Stimulated activated CD4-positive, alpha-beta T cell treated with anti-CD3 and anti-CD28 coated beads, Interleukin-12 subunit alpha, Interleukin-12 subunit beta, amount 100 ng/mL, for 24 hours (primary cell): ENCODE measurements around the gene PROKR1.
"Not testable (repeated sequence)": the region's sequence is repeated elsewhere in the genome, so short reads cannot be mapped to it uniquely, and the experiment has no call there.

ENCODE experiments used
- DNase-seq, 2 experiments: peaks; one replicate each; pipeline ENCODE4 v3.0.0-alpha.2; 2020; ENCODE audit warnings: low read depth in 2 of 2

PROKR1 gene

GRCh38 chr2:68643011-68643873, at the start of gene PROKR1:
Gene PROKR1 (plus strand): TSS chr2:68643579. CDS start chr2:68645822, 2,243 bp downstream.
- no peak for DNase-seq

- DNase-seq, result no peak
These were observed 49.3 kb upstream of the PROKR1 start for GRCh38 chr2:68594041-68594440.

GRCh38 chr2:68594674-68595492, 48.5 kb upstream of the PROKR1 start:
- DNase-seq, result peak in 1 of 2 experiments; percentile 37

GRCh38 chr2:68595493-68595785, 47.9 kb upstream of the PROKR1 start:
- DNase-seq, result not testable (repeated sequence)

- DNase-seq, result not testable (repeated sequence)
These were observed 42.9 kb upstream of the PROKR1 start for GRCh38 chr2:68600495-68600894.

GRCh38 chr2:68603059-68603458, 40.3 kb upstream of the PROKR1 start:
- no peak for DNase-seq

- DNase-seq, result no peak
These were observed 39.3 kb upstream of the PROKR1 start for GRCh38 chr2:68604077-68604476.

GRCh38 chr2:68605939-68606338, 37.4 kb upstream of the PROKR1 start:
- DNase-seq, result no peak

- no peak for DNase-seq
These were observed 36.6 kb upstream of the PROKR1 start for GRCh38 chr2:68606759-68607158.

GRCh38 chr2:68607837-68608236, 35.5 kb upstream of the PROKR1 start:
- no peak for DNase-seq

- no peak for DNase-seq
These were observed 30.4 kb upstream of the PROKR1 start for GRCh38 chr2:68612765-68613519.

- DNase-seq, result no peak
These were observed 22.6 kb upstream of the PROKR1 start for GRCh38 chr2:68620772-68621171.

- DNase-seq, result no peak
These were observed 19.6 kb upstream of the PROKR1 start for GRCh38 chr2:68623820-68624219.

GRCh38 chr2:68627615-68628014, 15.8 kb upstream of the PROKR1 start:
- no peak for DNase-seq

GRCh38 chr2:68632021-68632420, 11.4 kb upstream of the PROKR1 start:
- DNase-seq, result no peak

GRCh38 chr2:68637047-68637446, 6.3 kb upstream of the PROKR1 start:
- no peak for DNase-seq

GRCh38 chr2:68643874-68644485, 601 bp downstream of the PROKR1 start:
- no peak for DNase-seq

GRCh38 chr2:68645523-68645922, 2.1 kb downstream of the PROKR1 start:
- no peak for DNase-seq

GRCh38 chr2:68646303-68646702, 2.9 kb downstream of the PROKR1 start:
- DNase-seq, result no peak

GRCh38 chr2:68650645-68651044, 7.3 kb downstream of the PROKR1 start:
- no peak for DNase-seq

- DNase-seq, result no peak
These were observed 9.7 kb downstream of the PROKR1 start for GRCh38 chr2:68653034-68653433.

GRCh38 chr2:68653538-68653982, 10.2 kb downstream of the PROKR1 start:
- DNase-seq, result peak in 1 of 2 experiments; percentile 40
